HFFc6 (cell line): ENCODE measurements around the gene INSYN1. TPM values are rescaled to one million over a fixed set of nuclear protein-coding genes. Genes with fewer than 3 reads are reported as not detected.
"Not testable (repeated sequence)": the region's sequence is repeated elsewhere in the genome, so short reads cannot be mapped to it uniquely, and the experiment has no call there.

ENCODE experiments used
- DNase-seq: peaks from one replicate; pipeline ENCODE4 v3.0.0-alpha.2; 2018
- H3K27ac Mint-ChIP-seq: 2 replicates; pipeline ENCODE4 v1.8.0; 2020; ENCODE audit warnings: mild to moderate bottlenecking, mixed read lengths
- H3K27me3 Mint-ChIP-seq: 2 replicates; pipeline ENCODE4 v1.8.0; 2021; ENCODE audit warnings: mild to moderate bottlenecking, moderate library complexity, mixed read lengths; ENCODE audit not compliant: insufficient read depth
- H3K36me3 Mint-ChIP-seq: 2 replicates; pipeline ENCODE4 v1.8.0; 2021; ENCODE audit warnings: low read depth, mixed read lengths
- H3K4me1 Mint-ChIP-seq: 2 replicates; pipeline ENCODE4 v1.8.0; 2020; ENCODE audit warnings: low read depth, mixed read lengths
- H3K4me3 Mint-ChIP-seq: 2 replicates; pipeline ENCODE4 v1.8.0; 2020; ENCODE audit warnings: mild to moderate bottlenecking, moderate library complexity, mixed read lengths
- H3K9me3 Mint-ChIP-seq: 2 replicates; pipeline ENCODE4 v1.8.0; 2020; ENCODE audit warnings: mild to moderate bottlenecking, mixed read lengths
- CTCF ChIP-seq: fragments of 200-600 bp; sonication (generic); IDR thresholded peaks from 2 replicates; pipeline ENCODE4 v1.5.0; 2021; ENCODE audit warnings: antibody characterized with exemption, mild to moderate bottlenecking
- total RNA-seq, 6 experiments: library from RNA; stranded (reverse); fragmentation: NEBNext Ultra II Directional; extraction: Animal tissue kit (Norgen Biotek cat#: 25700); gene quantifications; 2 replicates in 1 of 6; 3 replicates in 5 of 6; pipeline ENCODE4 v1.2.3, GENCODE V29; 2021

INSYN1 gene
- total RNA-seq, 6 experiments from 2014 or later, result 0.15 to 1.3 (median 0.28) TPM

- peaks cover 19% of the 10 kb centered on the region for H3K4me1 Mint-ChIP-seq
- not testable (repeated sequence) for H3K4me3 Mint-ChIP-seq
Measured at GRCh38 chr15:73703601-73704000, 49.5 kb downstream of the INSYN1 start.

GRCh38 chr15:73702311-73703239, 50.6 kb downstream of the INSYN1 start:
- peaks cover 30% of the 10 kb centered on the region for H3K4me1 Mint-ChIP-seq
- not testable (repeated sequence) for DNase-seq, H3K9me3 Mint-ChIP-seq

More at GRCh38 chr15:73703601-73704000, 49.5 kb downstream of the INSYN1 start:
- H3K36me3 Mint-ChIP-seq, result peaks cover 24% of the 10 kb centered on the region
- H3K27ac Mint-ChIP-seq, H3K9me3 Mint-ChIP-seq, DNase-seq, H3K27me3 Mint-ChIP-seq: not testable (repeated sequence)
- TF ChIP-seq CTCF, result peak; percentile 29; the same call in 1 of the 2 replicates

GRCh38 chr15:73700041-73700842, 52.9 kb downstream of the INSYN1 start:
- H3K4me1 Mint-ChIP-seq, result peaks cover 53% of the 10 kb centered on the region
- DNase-seq, result peak; percentile 63
- peaks cover 7% of the 10 kb centered on the region for H3K27me3 Mint-ChIP-seq
- H3K27ac Mint-ChIP-seq, result peak overlapping the region; percentile 51; the same call in 1 of the 2 replicates
- peaks cover 9% of the 10 kb centered on the region for H3K36me3 Mint-ChIP-seq
- H3K9me3 Mint-ChIP-seq, result no peaks in the 10 kb centered on the region
- no peak overlapping the region for H3K4me3 Mint-ChIP-seq
- TF ChIP-seq CTCF, result peak; percentile 98

More at GRCh38 chr15:73702311-73703239, 50.6 kb downstream of the INSYN1 start:
- peaks cover 17% of the 10 kb centered on the region for H3K36me3 Mint-ChIP-seq
- not testable (repeated sequence) for H3K27ac Mint-ChIP-seq, H3K27me3 Mint-ChIP-seq, H3K4me3 Mint-ChIP-seq

- H3K9me3 Mint-ChIP-seq, result no peaks in the 10 kb centered on the region
- peak overlapping the region; percentile 51; the same call in 1 of the 2 replicates for H3K27ac Mint-ChIP-seq
- no peak overlapping the region for H3K4me3 Mint-ChIP-seq
- TF ChIP-seq CTCF, result no peak
- H3K4me1 Mint-ChIP-seq, result peaks cover 61% of the 10 kb centered on the region
- peaks cover 5% of the 10 kb centered on the region for H3K27me3 Mint-ChIP-seq
- DNase-seq, result no peak
- peaks cover 5% of the 10 kb centered on the region for H3K36me3 Mint-ChIP-seq
Measured at GRCh38 chr15:73699249-73700040, 53.7 kb downstream of the INSYN1 start.

GRCh38 chr15:73697033-73697467, 56.1 kb downstream of the INSYN1 start:
- Mint-ChIP-seq H3K36me3 (peaks cover 9% of the 10 kb centered on the region), H3K9me3 (no peaks in the 10 kb centered on the region), H3K4me3 (peak overlapping the region; percentile 70), H3K4me1 (peaks cover 79% of the 10 kb centered on the region), H3K27ac (peak overlapping the region; percentile 95), H3K27me3 (peaks cover 5% of the 10 kb centered on the region)
- peak; percentile 86 for DNase-seq
- no peak for TF ChIP-seq CTCF
